H1 (cell line): ENCODE measurements around the gene DENND2A.

Source experiments
- CEBPB ChIP-seq: IDR thresholded peaks from 2 replicates; pipeline ENCODE4 v1.6.1; 2012; ENCODE audit warnings: low read depth, low read length
- CREB1 ChIP-seq: IDR thresholded peaks from 2 replicates; pipeline ENCODE4 v1.6.1; 2012; ENCODE audit warnings: inconsistent platforms
- EGR1 ChIP-seq: IDR thresholded peaks from 2 replicates; pipeline ENCODE4 v1.6.1; 2011; ENCODE audit warnings: low read depth, low read length, borderline replicate concordance
- POLR2A ChIP-seq, 2 experiments: IDR thresholded peaks; 1 replicate in 1 of 2; 2 replicates in 1 of 2; pipeline ENCODE4 v1.6.1; 2011; ENCODE audit warnings: low read depth in 2 of 2, low read length in 2 of 2, mild to moderate bottlenecking in 2 of 2; ENCODE audit errors: control extremely low read depth in 1 of 2
- POLR2AphosphoS5 ChIP-seq: IDR thresholded peaks from 2 replicates; pipeline ENCODE4 v1.6.1; 2011; ENCODE audit warnings: low read depth, low read length

DNA sequence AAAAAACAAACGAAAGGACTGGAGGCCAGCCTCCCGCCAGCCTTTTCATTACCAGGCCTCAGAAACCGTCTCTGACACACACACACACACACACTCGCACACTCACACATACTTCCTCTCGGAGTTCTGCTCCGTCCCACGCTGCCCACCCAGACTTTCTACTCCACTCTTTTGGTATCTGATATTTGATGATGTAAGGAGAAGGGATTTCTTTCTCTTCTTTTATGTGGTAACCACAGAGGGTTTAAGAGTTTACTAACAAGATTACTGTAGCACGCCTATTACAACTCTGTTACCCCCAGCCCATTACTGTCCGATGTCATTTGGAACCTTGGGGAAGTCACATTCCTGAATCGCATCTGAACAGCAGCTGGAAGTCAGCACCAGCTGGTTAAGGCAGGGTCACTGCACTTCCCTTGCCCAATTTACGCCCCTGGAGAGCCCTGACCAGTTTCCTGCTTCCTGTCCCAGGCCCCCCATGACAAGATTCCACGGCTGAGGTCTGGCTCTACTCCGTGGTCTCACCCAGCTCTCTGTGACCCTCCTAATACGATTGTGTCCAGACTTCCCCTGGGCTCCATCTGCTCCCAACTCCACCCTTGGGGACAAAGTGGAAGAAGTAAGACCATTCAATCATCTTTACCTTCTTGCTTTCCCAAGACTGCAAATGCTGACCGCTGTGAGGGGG, 1.1 kb downstream of the DENND2A start:
- TF ChIP-seq POLR2A (IDR thresholded peaks at IDR 0.05; ENCODE audit: control extremely low read depth in 1 of 2, low read depth in 2 of 2, low read length in 2 of 2): no peak
- TF ChIP-seq CEBPB: no peak
- TF ChIP-seq CREB1: no peak
- no peak for TF ChIP-seq EGR1
- TF ChIP-seq POLR2AphosphoS5: no peak
